GM19397 (cell line): Measurements from ENCODE around the gene GSTM5.
"Not testable (repeated sequence)": the region's sequence is repeated elsewhere in the genome, so short reads cannot be mapped to it uniquely, and the experiment has no call there.

ENCODE experiments used
- ATAC-seq: cut with Tn5 transposase; IDR thresholded peaks from one replicate; pipeline ENCODE4 v1.9.1; 2021; ENCODE audit warnings: mild to moderate bottlenecking, moderate library complexity; ENCODE audit not compliant: unreplicated experiment

Gene GSTM5

DNA sequence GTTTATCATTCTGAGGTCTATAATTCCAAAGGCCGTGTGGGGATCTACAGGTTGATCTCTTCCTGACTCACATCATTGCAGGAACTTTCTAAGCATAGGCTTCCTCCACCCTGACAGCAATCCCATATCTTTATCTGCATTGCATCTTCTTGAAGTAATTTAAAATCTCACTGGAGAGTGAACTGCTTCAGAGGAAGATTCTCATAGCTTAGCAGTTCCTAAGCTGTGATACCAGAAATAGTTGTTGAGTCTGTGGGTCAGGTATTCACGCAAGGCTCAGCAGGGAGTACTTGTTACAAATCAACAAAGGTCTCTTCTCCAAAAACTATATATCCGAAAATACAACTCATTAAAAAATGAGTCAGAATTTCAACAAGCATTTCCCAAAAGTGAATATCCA, 16.9 kb upstream of the GSTM5 start:
- ATAC-seq = not testable (repeated sequence)

- no peak for ATAC-seq
Measured at GRCh38 chr1:109697066-109697465, 15.0 kb upstream of the GSTM5 start.

- ATAC-seq = not testable (repeated sequence)
Measured at GRCh38 chr1:109697861-109698260, 14.2 kb upstream of the GSTM5 start.

- not testable (repeated sequence) for ATAC-seq
Measured at GRCh38 chr1:109702940-109703339, 9.1 kb upstream of the GSTM5 start.

GRCh38 chr1:109704173-109704572, 7.9 kb upstream of the GSTM5 start:
- ATAC-seq = no peak

- ATAC-seq = no peak
Measured at GRCh38 chr1:109705411-109705810, 6.6 kb upstream of the GSTM5 start.

DNA sequence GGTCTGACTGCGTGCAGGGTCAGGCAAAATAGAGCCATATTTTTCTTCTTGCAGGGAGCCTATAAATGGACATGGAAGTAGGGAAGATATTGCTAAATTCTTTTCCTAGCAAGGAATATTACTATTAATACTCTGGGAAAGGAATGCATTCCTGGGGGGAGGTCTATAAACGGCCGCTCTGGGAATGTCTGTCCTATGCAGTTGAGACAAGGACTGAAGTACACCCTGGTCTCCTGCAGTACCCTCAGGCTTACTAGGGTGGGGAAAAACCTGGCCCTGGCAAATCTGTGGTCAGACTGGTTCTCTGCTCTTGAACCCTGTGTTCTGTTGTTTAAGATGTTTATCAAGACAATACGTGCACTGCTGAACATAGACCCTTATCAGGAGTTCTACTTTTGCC, 3.1 kb upstream of the GSTM5 start:
- ATAC-seq = not testable (repeated sequence)

DNA sequence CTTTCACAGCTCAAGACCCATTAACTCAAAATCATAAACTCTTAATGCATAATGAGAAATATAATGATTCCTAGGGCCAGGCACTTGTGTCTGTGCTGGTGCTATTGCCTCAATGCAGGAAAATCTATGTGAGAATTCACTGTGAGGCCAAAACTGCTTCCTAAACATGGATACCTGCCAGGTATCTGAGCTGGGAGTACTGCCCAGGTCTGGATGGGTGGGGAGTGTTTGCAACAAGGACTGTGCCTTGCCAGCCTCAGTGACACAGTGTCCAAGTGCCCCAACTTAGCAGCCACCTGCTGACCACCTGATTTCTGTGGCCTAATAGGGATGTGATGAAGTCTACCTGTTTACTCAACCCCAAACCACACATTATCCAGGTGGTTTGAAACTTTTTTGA, 2.2 kb upstream of the GSTM5 start:
- ATAC-seq = not testable (repeated sequence)

DNA sequence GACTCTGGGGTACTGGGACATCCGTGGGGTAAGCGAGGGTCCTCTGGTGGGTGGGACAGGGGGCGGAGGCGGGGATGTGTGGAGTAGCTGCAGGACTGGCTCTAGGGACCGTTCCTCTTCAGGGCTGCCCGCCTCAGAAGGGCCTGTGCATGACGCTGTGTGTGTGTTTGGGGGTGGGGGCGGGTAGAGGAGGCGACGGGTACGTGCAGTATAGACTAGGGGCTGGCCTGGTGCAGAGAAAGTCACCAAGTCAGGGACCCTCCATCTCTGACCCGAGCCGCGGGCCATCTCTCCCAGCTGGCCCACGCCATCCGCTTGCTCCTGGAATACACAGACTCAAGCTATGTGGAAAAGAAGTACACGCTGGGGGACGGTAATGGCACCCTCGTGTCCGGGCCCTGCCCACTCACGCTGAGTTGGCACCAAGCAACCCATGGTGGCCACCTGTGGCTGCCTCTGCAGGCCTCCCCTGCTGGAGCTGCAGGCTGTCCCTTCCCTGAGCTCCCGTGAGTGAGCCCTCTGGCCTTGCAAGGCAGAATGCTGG, 342 bp downstream of the GSTM5 start:
- ATAC-seq = no peak

GRCh38 chr1:109713636-109714035, 1.6 kb downstream of the GSTM5 start:
- no peak for ATAC-seq

DNA sequence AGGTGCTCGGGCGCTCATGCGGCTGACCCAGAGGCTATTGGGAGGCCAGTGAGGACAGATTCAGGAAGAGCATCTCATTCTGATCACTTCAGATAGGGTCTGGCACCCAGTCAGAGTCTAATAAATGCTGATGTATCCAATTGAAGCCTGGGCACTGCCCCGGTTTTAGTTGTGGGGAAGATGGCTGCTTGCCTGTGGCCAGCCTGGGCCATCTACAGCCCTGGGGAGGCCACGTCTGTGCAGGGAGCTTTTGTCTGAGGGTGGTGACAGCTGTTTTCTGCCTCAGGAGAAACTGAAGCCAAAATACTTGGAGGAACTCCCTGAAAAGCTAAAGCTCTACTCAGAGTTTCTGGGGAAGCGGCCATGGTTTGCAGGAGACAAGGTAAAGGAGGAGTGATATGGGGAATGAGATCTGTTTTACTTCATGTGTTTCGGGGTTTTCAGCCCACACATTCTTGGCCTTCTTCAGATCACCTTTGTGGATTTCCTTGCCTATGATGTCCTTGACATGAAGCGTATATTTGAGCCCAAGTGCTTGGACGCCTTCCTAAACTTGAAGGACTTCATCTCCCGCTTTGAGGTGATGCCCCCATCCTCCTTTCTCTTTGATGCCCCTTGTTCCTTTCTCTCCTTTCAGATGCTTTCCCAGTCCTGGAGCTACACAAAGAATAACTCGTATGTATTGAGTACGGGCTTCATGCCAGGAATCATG, 2.8 kb downstream of the GSTM5 start:
- no peak for ATAC-seq

DNA sequence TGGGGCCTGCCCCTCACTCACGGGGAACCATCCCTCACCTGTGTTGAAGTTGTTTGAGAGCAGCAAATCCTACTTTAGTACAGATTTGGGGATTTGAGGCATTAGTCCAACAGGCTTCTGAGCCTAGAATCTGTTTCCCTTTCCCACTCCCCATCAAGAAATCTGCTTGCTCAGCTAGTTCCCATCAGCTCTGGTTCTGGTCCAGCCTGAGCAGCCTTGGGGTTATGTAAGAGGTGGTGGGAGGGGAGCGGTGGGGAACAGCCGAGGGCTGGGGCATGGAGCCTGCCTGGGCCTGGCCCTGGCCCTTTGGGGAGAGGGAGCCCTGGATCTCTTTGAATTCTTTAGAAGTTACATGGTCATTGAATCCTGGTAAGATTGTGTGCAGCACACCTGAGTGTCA, 4.1 kb downstream of the GSTM5 start:
- no peak for ATAC-seq

DNA sequence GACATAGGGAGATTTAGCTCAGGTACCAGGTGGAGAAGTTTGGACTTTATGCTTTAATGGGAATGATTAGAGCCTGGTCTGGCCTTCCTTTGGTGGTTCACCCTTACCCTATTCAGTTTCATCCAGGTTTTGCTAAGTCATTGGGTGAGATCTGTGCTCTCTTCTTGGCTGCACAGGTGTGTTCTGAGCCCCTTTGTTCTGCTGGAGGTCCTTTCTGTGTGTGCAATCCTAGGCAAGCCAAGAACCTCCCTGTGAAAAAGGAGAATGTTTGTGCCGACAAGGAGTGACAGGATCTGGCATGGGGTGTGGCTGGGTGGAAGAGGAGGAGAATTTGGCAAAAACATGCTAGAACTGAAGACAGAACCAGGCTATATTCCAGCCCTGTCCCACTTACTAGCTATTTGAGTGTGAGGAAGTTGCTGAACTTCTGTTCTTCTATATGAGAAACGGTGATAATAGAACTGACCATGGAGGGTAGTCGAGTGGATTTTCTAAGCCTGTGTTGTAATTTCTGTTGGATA, 4.6 kb downstream of the GSTM5 start:
- ATAC-seq = no peak

DNA sequence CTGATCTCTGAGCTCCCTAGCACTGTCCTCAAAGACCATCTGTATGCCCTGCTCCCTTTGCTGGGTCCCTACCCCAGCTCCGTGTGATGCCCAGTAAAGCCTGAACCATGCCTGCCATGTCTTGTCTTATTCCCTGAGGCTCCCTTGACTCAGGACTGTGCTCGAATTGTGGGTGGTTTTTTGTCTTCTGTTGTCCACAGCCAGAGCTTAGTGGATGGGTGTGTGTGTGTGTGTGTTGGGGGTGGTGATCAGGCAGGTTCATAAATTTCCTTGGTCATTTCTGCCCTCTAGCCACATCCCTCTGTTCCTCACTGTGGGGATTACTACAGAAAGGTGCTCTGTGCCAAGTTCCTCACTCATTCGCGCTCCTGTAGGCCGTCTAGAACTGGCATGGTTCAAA, 5.7 kb downstream of the GSTM5 start:
- ATAC-seq = no peak

- no peak for ATAC-seq
Measured at GRCh38 chr1:109718495-109718894, 6.4 kb downstream of the GSTM5 start.

DNA sequence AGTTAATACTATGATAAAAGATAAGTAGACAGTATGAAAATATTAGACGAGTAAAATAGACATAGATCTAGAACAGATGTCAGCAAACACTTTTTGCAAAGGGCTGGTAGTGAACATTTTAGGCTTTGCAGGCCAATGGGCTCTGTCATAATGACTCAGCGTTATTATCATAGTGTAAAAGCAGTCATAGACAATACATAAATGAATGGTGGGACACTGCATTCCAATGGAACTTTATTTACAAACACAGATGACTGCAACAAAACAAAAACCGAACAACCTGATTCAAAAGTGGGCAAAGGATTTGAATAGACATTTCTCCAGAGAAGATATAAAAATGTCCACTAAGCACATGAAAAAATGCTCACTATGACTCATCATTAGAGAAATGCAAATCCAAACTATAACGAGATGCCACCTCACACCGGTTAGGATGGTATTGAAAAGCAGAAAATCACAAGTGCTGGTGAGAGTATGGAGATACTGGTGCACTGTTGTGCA, 7.3 kb downstream of the GSTM5 start:
- no peak for ATAC-seq

GRCh38 chr1:109721042-109721441, 9.0 kb downstream of the GSTM5 start:
- no peak for ATAC-seq

DNA sequence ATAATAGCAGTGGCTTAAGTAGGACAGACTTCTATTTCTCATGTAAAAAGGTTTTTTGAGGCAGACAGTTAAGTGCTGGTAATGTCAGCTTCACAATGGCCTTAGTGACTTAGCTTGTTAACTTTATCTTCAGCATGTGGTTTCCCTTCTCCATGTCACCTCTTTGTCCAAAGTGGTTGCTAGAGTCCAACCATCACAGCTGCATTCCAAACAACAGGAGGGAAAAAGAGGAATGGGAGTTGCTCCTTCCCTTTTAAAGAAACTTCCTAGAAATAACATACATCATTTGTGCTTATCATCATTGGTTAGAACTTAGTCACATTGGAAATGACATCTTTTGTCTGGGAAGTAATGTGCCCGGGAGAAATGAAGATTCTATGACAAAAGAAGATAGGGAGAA, 9.9 kb downstream of the GSTM5 start:
- no peak for ATAC-seq

DNA sequence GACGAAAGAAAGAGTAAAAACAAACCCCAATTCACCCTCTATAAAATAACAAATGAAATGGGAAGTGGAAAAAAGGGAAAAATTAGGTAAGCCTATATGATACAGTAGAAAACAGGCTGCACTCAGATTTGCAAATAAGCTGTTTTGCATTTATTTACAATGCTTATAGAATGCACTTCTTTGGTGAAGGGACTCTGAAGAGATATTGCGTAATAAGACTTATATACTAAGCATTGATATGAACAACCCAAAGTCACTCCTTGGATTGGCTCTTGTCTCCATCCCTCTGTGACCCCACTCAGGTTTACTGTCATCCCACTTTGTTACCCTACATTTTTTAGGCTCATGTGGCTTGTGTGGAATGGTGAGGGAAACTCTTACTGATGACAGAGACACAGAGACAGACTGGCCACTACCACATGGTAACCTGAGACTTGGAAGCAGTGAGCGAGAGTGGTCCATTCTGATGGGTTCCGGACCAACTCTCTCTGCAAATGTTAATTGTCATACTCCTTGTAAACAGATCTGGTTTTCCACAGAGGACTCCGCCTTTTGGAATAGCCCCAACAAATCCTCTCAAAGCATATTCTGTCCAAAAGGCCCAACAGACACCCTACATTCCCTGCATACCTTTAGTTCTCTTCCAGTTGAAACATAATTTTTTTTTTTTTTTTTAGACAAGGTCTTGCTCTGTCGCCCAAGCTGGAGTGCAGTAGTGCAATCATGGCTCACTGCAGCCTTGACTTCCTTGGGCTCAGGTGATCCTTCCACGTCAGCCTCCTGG, 11.0 kb downstream of the GSTM5 start:
- no peak for ATAC-seq

DNA sequence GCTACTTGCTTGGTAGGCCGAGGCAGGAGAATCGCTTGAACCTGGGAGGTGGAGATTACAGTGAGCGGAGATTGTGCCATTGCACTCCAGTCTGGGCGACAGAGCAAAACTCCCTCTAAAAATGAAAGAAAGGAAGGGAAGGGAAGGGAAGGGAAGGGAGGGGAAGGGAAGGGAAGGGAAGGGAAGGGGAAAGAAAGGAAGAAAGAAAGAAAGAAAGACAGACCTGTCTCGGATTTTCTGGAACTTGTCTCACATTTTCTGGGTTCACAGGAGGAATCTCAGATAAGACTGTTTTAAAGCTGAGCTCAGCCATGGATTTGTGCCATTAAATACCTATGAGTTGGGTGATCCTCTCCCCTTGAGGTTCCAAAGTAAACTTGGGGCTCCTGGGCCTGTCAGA, 12.9 kb downstream of the GSTM5 start:
- ATAC-seq = no peak

- no peak for ATAC-seq
Measured at GRCh38 chr1:109725510-109725909, 13.5 kb downstream of the GSTM5 start.

DNA sequence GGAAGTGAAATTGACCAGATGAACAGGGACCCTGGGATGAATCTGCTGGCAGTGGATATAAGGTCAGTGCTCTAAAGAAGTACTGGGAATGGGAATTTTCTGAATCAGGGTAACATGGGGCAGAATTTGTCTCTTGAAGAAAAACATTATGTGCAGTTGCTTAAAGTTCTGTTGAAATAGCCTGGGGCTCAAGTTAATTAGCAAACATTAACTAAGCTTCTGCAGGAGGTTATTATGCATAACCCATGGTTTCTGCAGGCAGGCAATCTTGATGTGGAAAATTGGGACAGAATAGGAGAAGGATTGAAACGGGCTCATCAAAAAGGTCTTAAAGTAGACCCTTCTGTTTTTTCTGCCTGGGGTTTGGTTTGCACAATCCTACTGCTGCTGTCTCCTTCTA, 14.0 kb downstream of the GSTM5 start:
- no peak for ATAC-seq
